Hematopoietic multipotent progenitor cell treated with erythropoietin and hydrocortisone succinate and interleukin-3 and kit ligand, for 8 days (in vitro differentiated cells): ENCODE measurements around the gene SHKBP1.
"Not testable (repeated sequence)": the region's sequence is repeated elsewhere in the genome, so short reads cannot be mapped to it uniquely, and the experiment has no call there.

Experiments used
- DNase-seq: peaks from one replicate; pipeline ENCODE4 v3.0.0-alpha.2; 2015

The SHKBP1 gene, protein sequence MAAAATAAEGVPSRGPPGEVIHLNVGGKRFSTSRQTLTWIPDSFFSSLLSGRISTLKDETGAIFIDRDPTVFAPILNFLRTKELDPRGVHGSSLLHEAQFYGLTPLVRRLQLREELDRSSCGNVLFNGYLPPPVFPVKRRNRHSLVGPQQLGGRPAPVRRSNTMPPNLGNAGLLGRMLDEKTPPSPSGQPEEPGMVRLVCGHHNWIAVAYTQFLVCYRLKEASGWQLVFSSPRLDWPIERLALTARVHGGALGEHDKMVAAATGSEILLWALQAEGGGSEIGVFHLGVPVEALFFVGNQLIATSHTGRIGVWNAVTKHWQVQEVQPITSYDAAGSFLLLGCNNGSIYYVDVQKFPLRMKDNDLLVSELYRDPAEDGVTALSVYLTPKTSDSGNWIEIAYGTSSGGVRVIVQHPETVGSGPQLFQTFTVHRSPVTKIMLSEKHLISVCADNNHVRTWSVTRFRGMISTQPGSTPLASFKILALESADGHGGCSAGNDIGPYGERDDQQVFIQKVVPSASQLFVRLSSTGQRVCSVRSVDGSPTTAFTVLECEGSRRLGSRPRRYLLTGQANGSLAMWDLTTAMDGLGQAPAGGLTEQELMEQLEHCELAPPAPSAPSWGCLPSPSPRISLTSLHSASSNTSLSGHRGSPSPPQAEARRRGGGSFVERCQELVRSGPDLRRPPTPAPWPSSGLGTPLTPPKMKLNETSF

DNA sequence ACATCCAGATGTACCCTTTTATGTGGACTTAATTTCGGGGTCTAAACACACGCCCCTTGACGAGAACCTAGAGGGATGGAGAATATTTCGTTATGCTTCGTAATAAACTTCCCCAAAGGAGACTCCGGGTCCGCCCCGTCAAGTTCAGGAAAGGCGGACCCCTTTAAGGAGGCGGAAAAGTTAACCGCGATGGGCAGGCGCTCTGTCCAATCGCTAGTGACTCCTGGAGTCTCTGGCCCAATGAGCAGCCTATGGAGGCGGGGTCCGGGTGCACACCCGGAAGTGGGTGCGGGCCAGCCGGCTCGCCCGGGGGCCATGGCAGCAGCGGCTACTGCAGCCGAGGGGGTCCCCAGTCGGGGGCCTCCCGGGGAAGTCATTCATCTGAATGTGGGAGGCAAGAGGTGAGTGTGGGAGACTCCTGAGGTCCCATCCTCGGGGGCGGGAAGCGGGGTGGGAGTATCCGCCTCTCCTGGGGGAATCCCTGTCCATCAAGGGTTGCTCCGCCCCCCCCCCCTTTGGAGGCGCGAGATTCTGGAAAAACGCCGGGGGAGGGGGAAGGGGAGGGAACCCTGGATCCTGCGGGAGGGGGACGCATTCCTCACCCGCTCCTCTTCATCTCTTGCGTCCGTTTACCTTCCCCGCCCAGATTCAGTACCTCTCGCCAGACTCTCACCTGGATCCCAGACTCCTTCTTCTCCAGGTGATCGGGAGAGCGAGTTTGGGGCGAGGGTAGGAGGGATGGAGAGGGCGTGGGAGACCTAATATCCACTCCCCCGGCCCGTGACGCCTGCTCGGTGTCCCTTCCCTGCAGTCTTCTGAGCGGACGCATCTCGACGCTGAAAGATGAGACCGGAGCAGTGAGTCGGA, at the start of gene SHKBP1:
Gene SHKBP1, plus strand, starts transcription at position 289 of the 867 bp plus-strand sequence. Its CDS starts 27 bp downstream, at position 316.
- DNase-seq = peak; percentile 97

DNA sequence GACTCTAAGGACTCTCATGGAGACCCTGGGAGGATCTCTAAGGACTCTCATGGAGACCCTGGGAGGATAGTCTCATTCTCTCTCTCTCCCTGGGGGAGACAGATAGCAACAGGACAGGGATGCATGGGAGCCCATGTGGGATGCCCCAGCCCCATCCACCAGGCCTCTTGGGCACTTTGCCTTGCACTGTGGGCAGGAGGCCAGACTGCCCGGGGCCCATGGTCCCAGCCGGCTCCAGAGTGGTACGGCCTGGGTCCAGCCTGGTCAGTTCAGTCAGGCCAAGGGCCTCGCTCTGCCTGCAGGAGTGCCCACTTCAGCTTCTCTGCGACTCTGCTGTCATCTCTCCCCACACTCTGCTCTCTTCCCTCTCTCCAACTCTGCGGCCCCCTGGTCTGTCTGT, 48.6 kb upstream of the SHKBP1 start:
- DNase-seq = no peak

DNA sequence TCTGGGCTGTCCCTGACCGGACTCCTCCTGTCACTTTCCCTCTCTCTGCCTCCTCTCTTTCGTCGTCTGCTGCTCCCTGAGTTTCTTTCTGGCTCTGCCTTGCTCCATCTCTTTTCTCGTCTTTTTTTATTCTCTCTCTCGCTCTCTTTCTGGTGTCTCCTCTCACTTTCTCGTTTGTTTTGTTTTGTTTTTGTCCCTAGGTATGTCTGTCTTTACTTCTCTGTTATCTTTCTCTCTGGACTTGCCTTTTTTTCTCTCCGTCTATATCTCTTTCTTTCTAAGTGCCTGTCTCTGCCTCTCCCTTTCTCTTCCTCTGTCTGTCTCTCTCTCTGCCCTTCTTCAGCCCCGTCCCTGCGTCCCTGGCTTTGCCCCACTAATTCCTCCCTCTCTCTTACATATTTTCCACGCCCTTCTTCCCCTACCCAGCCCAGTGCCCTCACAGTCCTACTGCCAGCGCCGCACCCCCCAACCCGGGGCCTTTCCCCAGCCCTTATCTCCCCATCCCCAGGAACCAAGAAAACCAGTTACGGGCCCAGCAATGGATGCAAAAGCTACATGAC, 48.1 kb upstream of the SHKBP1 start:
- DNase-seq = no peak

- DNase-seq = peak; percentile 81
Observed at GRCh38 chr19:40529093-40529954, 47.3 kb upstream of the SHKBP1 start.

GRCh38 chr19:40530091-40530901, 46.4 kb upstream of the SHKBP1 start:
- no peak for DNase-seq

DNA sequence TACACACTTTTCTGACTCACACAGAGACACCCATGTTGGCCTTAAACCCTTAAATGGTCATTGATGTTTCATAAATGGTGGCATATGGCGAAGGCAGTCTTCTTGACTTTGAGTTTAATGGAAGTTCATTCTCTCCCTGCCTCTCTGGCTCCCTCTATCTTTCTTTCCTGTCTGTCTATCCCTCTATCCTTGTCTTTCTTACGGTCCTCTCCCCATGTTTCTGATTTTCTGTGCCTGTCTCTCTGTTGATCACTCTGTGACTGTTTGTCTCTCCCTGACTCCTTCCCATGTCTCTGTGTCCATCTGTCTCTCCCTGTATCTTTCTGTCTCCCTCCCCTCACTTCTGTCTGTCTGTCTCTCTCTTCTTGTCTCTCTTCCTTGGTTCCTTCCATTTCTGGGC, 43.2 kb upstream of the SHKBP1 start:
- no peak for DNase-seq

- DNase-seq = no peak
Observed at GRCh38 chr19:40534148-40534547, 42.5 kb upstream of the SHKBP1 start.

DNA sequence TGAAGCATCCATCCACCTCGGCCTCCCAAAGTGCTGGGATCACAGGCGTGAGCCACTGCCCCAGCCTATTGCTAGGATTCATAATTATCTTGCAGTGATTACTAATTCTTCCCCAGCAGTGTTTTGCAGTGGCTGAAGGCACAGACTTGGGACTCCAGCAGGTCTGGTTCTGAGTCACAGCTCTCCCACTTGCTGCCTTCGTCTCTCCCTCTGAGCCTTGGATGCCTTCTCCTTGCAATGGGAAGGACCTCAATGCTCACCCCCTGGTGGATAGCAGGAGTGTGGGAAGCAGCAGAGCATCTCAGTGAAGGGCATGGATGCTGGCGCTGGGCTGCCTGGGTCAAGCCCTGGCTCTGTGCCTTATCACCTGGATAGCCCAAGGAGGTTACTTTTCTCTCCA, 37.6 kb upstream of the SHKBP1 start:
- DNase-seq = no peak

GRCh38 chr19:40542202-40542859, 34.3 kb upstream of the SHKBP1 start:
- DNase-seq = no peak

DNA sequence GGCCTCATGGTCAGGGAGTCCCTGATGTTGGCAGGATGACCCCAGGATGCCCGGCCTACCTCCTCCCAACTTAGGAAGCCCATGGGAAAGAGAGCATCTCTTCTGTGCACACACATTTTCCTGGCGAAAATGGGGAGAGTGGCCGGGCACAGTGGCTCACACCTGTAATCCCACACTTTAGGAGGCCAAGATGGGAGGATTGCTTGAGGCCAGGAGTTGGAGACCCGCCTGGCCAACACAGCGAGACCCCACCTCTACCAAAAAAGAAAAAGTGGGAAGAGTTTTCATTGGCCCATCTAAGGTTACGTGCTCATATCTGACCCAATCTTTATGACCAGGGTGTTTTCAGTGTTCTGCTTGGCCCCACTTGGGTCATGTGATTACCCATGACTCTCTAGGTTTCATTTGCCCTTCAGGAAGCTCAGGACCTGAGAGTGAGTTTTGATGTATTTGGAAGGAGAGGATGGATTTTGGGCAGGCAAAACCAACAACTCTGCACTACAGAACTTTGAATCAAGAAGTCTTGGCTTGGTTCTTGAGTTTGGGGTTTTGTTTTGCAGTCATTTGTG, 33.6 kb upstream of the SHKBP1 start:
- DNase-seq = no peak

GRCh38 chr19:40546153-40546841, 30.4 kb upstream of the SHKBP1 start:
- DNase-seq = not testable (repeated sequence)

GRCh38 chr19:40547190-40547589, 29.5 kb upstream of the SHKBP1 start:
- DNase-seq = not testable (repeated sequence)

- no peak for DNase-seq
Observed at GRCh38 chr19:40547836-40548235, 28.8 kb upstream of the SHKBP1 start.

- DNase-seq = peak; percentile 54
Observed at GRCh38 chr19:40549007-40549708, 27.5 kb upstream of the SHKBP1 start.

DNA sequence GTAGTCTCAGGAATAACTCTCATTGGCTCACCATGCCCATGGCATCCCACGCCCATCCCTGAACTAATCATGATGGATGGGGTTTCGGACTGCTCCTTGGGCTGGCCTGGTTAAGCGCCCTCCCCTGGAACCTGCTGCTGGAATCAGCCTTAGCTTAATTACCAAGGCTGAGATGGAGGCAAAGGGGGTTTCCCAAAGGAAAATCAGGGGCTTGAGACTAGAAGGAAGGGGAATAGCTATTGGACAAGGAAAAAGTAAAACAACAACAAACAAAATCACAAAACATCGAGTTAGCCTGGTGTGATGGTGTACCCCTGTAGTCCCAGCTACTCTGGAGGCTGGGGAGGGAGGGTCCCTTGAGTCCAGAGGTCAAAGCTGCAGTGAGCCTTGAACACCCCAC, 25.7 kb upstream of the SHKBP1 start:
- no peak for DNase-seq

GRCh38 chr19:40552848-40553247, 23.8 kb upstream of the SHKBP1 start:
- DNase-seq = no peak

- DNase-seq = no peak
Observed at GRCh38 chr19:40553885-40554857, 22.5 kb upstream of the SHKBP1 start.
